GM18502 (cell line): ENCODE measurements around the gene UBE2I.
A peak's percentile ranks its signal among the peaks of the same experiment; 100 is the strongest.
"Not testable (repeated sequence)": the region's sequence is repeated elsewhere in the genome, so short reads cannot be mapped to it uniquely, and the experiment has no call there.

Source experiments
- ATAC-seq: cut with Tn5 transposase; IDR thresholded peaks from one replicate; pipeline ENCODE4 v1.9.1; 2021; ENCODE audit warnings: mild to moderate bottlenecking; ENCODE audit not compliant: unreplicated experiment, poor library complexity

The UBE2I gene

DNA sequence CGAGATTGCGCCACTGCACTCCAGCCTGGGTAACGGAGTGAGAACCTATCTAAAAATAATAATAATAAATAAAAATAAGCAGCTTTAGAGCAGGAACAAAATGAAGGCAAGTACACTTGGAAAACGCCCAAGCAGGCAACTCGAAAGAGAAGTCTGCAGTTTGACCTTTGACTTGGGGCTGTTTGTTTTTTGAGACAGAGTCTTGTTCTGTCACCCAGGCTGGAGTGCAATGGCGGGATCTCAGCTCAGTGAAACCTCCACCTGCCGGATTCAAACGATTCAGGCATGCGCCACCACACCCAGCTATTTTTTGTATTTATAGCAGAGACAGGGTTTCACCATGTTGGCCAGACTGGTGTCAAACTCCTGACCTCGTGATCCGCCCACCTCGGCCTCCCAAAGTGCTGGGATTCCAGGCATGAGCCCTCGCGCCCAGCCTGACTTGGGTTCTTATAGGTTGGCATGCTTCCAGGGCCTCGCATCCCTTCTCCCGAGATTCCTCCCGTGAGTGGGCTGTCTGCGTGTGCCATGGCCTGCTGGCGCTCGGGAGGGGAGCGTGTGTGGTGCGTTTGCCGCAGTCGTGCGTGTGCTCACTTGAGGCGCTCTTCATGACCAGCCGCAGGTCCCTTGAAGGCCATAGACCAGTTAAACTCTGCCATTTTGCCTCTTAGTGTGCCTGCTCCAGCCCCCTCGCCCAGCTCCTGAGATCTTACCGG is 18.4 kb upstream of the UBE2I start:
- ATAC-seq, result no peak

- ATAC-seq, result no peak
Measured at GRCh38 chr16:1291576-1291974, 17.9 kb upstream of the UBE2I start.

GRCh38 chr16:1292208-1292607 is 17.2 kb upstream of the UBE2I start:
- ATAC-seq, result not testable (repeated sequence)

- not testable (repeated sequence) for ATAC-seq
Measured at GRCh38 chr16:1292808-1293207, 16.6 kb upstream of the UBE2I start.

DNA sequence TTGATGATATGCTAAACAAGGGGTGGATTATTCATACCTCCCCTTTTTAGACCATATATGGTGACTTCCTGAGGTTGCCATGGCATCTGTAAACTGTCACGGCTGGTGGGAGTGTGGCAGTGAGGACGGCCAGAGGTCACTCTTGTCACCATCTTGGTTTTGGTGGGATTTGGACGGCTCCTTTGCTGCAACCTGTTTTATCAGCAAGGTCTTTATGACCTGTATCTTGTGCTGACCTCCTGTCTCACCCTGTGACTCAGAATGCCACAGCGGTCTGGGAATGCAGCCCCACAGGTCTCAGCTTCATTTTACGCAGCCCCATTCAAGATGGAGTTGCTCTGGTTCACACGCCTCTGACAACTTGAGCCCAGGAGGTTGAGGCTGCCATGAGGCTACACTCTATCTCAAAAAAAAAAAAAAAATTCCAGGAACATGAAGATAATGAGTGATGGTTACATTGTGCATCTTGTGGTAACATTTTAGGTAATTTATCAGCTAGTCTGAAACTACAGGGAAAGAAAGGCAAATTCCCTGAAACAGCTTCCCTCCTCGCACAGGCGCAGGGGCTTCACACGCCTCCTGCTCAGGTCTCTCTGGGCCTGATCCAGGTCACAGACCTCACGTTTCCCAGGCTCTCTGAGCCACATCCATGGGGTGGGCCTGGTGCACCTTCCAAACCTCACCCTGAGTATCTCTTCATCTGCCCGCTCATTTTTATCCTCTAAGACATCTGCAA is 15.3 kb upstream of the UBE2I start:
- ATAC-seq, result no peak

DNA sequence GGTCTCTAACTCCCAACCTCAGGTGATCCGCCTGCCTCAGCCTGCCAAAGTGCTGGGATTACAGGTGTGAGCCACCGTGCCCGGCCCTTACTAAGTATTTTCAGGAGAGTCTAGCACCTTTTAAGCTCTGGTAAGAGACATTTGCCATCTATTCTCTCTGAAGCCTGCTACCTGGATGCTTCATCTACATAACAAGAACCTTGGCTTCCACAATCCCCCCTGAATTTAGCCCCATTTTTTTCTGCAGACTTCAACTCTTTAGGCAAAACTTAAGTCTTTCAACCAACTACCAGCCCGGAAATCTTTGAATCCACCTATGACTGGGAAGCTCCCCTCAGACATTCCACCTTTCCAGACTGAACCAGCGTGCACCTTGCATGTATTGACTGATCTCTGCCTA is 14.0 kb upstream of the UBE2I start:
- no peak for ATAC-seq

GRCh38 chr16:1296688-1297017 is 12.8 kb upstream of the UBE2I start:
- not testable (repeated sequence) for ATAC-seq

- no peak for ATAC-seq
Measured at GRCh38 chr16:1297018-1297696, 12.3 kb upstream of the UBE2I start.

DNA sequence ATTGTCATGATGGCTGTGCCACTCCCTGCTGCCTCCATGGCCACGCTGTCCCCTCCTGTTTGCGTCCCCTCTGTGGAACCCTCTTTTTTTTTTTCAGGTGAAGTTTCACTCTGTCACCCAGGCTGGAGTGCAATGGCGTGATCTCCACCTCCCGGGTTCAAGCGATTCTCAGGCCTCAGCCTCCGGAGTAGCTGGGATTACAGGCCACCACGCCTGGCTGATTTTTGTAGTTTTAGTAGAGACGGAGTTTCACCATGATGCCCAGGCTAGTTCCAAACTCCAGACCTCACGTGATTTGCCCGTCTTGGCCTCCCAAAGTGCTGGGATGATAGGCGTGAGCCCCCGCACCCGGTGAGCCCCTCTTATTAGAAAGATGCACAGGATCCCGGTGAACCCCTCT is 11.0 kb upstream of the UBE2I start:
- no peak for ATAC-seq

- no peak for ATAC-seq
Measured at GRCh38 chr16:1299012-1299867, 10.2 kb upstream of the UBE2I start.

DNA sequence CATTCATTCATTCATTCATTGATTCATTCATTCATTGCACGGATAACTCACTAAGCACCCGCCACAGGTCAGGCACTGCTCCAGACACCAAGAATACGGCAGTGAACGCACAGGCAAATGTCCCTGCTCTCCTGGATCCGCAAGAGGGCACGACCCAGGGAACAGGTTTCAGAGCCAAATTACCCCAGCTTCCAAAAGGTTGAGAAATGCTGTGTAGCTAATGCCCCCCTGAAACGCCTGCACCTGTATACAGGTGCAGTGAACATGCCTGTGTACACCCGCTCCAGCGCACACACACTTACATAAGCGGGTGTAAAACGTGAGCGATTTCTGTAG is 9.6 kb upstream of the UBE2I start:
- no peak for ATAC-seq

DNA sequence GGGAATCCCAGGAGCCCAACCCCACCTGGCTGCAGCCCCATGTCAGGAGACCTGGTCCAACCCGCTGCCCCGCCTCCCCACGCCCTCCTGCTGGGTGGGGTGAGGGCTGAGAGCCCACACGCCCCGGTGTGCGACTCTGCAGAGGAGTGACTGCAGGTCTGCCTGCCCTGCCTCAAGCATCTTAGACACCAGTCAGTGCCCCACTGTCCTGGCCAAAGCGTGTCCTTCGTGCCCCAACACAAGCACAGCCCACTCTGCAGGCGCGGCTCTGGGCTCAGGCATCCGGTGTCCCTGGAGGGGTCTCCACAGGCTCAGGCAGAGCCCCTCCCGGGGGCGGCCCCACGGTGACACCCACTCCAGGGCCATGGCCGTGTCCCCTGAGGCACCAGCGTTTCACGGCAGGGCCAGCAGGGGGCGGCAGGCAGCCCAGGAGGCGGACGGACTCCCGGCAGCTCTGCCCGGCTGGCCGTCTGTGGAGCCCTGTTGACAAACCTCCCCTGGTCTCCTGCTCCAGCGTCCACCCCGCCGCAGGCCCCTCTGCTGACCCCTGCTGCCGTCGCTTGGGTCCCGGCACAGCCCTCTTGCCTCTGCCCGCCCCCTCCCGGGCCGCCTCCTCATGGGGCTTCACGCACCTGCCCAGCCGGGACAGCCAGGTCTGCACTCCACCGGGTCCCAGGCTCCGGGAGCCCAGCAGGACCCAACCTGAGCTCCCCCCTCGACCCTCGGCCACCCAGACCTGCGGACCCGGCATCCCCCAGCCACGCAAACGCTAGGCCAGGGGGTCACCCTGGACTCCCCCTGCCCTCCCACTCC is 8.6 kb upstream of the UBE2I start:
- no peak for ATAC-seq

DNA sequence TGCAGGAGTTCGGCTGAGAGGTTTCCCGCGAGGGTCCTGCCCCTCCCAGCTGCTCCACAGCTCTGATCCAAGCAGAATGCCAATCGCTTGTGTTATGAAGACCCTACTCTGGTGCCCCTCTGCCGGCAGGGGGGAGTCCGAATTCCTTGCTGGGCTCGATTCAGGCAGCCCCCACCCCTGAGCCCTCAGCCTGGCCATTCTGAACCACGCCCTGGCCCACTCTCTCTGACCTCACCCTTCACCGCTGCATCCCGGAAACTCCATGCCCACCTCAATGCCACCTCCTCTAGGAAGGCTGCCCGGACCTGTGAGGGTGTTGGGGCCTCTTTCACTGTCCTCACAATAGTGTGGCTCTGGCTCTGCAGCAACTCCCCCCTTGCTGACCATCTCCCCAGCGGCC is 7.9 kb upstream of the UBE2I start:
- no peak for ATAC-seq

- ATAC-seq, result no peak
Measured at GRCh38 chr16:1305823-1306222, 3.6 kb upstream of the UBE2I start.

DNA sequence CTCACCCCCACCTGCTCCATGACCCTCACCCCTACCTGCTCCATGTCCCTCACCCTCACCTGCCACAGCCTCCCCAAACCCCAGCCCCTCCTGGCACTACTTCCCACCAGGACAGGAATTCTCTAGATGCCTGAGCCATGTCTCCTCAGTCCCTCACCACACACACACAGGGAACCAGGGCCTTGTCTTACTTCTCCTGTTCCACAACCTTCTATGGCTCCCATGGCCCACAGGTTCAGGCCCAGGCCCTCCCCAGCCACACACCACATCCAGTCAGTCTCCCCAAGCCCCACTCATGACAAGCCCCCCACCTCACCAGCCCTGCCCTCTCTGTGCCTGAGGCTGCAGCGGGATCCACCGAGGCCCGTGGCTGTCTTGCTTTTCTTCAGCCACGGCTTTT is 3.1 kb upstream of the UBE2I start:
- no peak for ATAC-seq

DNA sequence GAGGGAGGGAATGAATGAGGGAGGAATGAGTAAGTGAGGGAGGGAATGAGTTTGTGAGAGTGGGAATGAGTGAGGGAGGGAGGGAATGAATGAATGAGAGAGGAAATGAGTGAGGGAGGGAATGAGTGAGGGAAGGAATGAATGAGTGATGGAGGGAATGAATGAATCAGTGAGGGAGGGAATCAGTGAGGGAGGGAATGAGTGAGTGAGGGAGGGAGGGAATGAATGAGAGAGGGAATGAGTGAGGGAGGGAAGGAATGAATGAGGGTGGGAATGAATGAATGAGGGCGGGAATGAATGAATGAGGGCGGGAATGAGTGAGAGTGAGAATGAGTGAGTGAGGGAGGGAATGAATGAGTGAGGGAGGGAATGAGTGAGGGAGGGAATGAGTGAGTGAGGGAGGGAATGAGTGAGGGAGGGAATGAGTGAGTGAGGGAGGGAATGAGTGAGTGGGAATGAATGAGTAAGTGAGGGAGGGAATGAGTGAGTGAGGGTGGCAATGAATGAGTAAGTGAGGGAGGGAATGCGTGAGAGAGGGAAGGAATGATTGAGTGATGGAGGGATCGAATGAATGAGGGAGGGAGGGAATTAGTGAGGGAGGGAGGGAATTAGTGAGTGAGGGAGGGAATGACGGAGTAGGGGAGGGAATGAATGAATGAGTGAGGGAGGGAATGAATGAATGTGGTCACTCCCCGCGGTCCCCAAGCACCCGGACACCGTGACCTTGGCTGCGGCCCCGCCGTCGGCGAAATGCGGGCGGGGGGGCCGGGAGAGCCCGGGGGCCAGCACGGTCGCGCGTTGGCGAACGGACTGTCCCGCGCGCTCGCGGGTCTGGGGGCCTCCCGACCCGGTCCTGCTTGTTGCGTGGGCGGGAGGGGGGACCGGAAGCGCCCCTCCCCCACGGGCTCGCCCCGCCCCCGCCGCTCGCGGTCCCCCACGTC is 1.1 kb upstream of the UBE2I start:
- no peak for ATAC-seq

DNA sequence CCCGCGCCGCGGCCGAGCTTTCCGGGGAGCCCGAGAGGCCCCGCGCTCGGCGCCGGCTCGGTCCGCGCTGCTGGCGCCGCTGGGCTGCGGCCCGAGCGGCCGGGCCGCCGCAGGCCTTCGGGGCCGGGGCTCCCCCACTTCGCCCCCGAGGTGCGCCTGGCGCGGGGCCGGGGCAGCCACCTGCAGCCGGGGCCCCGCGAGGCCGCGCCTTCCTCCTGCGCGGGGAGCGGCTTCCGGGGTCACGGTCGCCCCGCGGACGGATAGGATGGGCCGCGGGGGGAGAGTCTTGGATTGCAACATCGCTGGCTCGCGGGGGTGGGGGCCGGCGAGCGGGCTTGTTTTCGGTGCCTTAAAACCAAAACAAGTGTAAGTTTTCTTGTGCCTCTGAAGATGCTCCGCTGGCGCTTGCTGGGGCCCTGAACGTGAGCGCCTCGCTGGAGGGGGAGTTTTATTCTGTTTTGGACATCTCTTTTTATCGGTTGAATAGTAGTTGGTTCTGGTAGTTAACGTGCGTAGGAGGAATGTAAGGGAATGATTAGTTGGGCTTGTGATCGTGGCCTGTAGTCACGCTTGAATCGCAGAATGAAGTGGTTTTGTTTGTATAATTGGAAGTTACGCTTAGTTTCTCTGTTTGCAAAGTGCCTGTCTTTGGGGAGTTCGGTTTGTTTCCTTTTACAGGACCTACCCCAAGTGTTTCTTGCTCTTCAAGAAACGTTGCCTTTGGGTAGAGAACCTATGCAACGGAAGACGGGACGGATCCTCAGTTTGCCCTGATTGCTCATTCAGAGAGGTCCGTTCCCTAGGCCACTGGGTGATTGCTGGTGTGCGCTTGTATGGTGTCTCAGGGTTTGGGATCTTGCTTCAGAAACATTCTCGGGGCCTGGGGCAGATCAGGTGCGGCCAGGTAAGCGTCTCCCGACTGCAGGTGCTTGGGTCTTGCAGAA is 724 bp downstream of the UBE2I start:
- peak; percentile 26 for ATAC-seq

GRCh38 chr16:1310832-1311200 is 1.4 kb downstream of the UBE2I start:
- ATAC-seq, result no peak
